CD4-positive, alpha-beta memory T cell (primary cell): Measurements from ENCODE around the gene KRT14. TPM values are rescaled to one million over a fixed set of nuclear protein-coding genes. Genes with fewer than 3 reads are reported as not detected.
"Not testable (repeated sequence)": the region's sequence is repeated elsewhere in the genome, so short reads cannot be mapped to it uniquely, and the experiment has no call there.

Experiments used
- CTCF ChIA-PET: fragments of 350-600 bp; sonication (Branson Sonifier 250); formaldehyde crosslinking; loops from one replicate; lab custom pipeline; 2021; ENCODE audit warnings: inconsistent platforms; ENCODE audit not compliant: partially characterized antibody; lab: Charles Lee
- POLR2A ChIA-PET: fragments of 350-600 bp; sonication (Branson Sonifier 250); formaldehyde crosslinking; loops from one replicate; lab custom pipeline; 2021; ENCODE audit not compliant: partially characterized antibody; lab: Charles Lee
- DNase-seq, 5 donors: peaks; one replicate each; pipeline versions ENCODE4 v3.0.0 to v3.0.0-alpha.2; 2020 to 2022; ENCODE audit warnings: mixed read lengths in 1 of 5
- H3K27ac ChIP-seq: one replicate; pipeline ENCODE4 v1.7.0; 2013; ENCODE audit warnings: low read depth, low read length
- H3K27me3 ChIP-seq: 2 replicates; pipeline ENCODE4 v1.7.0; 2013; ENCODE audit warnings: mild to moderate bottlenecking, low read length, moderate library complexity; ENCODE audit not compliant: insufficient read depth
- H3K36me3 ChIP-seq: 2 replicates; pipeline ENCODE4 v1.7.0; 2013; ENCODE audit warnings: mild to moderate bottlenecking, low read length, moderate library complexity; ENCODE audit not compliant: insufficient read depth
- H3K4me1 ChIP-seq: 2 replicates; pipeline ENCODE4 v1.7.0; 2013; ENCODE audit warnings: mild to moderate bottlenecking, low read length, moderate library complexity; ENCODE audit not compliant: insufficient read depth
- H3K4me3 ChIP-seq, 2 donors: one replicate each; pipeline ENCODE4 v1.7.0; 2013; ENCODE audit warnings: low read length in 2 of 2, mild to moderate bottlenecking in 1 of 2
- H3K9me3 ChIP-seq, 2 donors: one replicate each; pipeline ENCODE4 v1.7.0; 2013; ENCODE audit warnings: low read length in 2 of 2, control low read depth in 1 of 2; ENCODE audit not compliant: control insufficient read depth in 1 of 2
- H3K27ac Mint-ChIP-seq, 7 donors: one replicate each; pipeline ENCODE4 v1.8.0; 2020 to 2021; ENCODE audit warnings: mixed read lengths in 7 of 7, mild to moderate bottlenecking in 6 of 7, inconsistent platforms in 3 of 7, moderate library complexity in 3 of 7
- H3K27me3 Mint-ChIP-seq, 2 donors: one replicate each; pipeline ENCODE4 v1.8.0; 2020 to 2021; ENCODE audit warnings: mixed read lengths in 2 of 2
- H3K36me3 Mint-ChIP-seq, 2 donors: one replicate each; pipeline ENCODE4 v1.8.0; 2020 to 2021; ENCODE audit warnings: mixed read lengths in 2 of 2, inconsistent platforms in 1 of 2, mild to moderate bottlenecking in 1 of 2
- H3K4me1 Mint-ChIP-seq, 4 donors: one replicate each; pipeline ENCODE4 v1.8.0; 2020 to 2021; ENCODE audit warnings: mixed read lengths in 4 of 4, mild to moderate bottlenecking in 1 of 4
- H3K4me3 Mint-ChIP-seq, 8 donors: one replicate each; pipeline ENCODE4 v1.8.0; 2020 to 2021; ENCODE audit warnings: mixed read lengths in 8 of 8, mild to moderate bottlenecking in 7 of 8, moderate library complexity in 6 of 8, inconsistent platforms in 3 of 8
- H3K9me3 Mint-ChIP-seq, 8 donors: one replicate each; pipeline ENCODE4 v1.8.0; 2020 to 2021; ENCODE audit warnings: mixed read lengths in 8 of 8, mild to moderate bottlenecking in 5 of 8, inconsistent platforms in 3 of 8, moderate library complexity in 1 of 8
- intact Hi-C: fragments of 100-400 bp; cut with micrococcal nuclease; formaldehyde crosslinking; loops from one replicate; pipeline ENCODE4 v1.15.1; 2023
- polyA plus RNA-seq, 2 donors: library from polyadenylated mRNA; unstranded; fragments of 300-500 nt; fragmentation: Illumina TruSeq; gene quantifications; one replicate each; pipeline ENCODE4 v1.2.3, GENCODE V29; 2021
- total RNA-seq, 2 experiments: library from RNA; stranded (reverse); gene quantifications; one replicate each; pipeline ENCODE4 v1.2.3, GENCODE V29; 2021

KRT14 gene
- total and polyA plus RNA-seq, 4 experiments from 2014 or later, result not detected

DNA sequence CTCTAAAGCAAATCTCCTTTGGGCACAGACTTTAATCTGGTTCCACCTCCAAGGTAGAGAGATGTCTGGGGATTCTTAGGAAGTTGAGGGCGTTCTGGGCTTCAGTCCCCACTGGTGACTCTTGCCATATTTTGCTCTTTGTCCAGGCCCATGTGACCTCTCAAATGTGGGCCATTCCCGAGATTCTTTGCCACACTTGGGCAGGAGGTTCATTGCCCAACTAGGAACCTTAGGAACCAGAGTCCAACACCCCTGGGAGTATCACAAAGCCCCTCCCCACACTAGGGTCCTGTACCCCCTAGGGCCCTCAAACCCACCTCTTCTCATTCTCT, 6.5 kb downstream of the KRT14 start:
- H3K36me3 Mint-ChIP-seq, result no peaks in the 10 kb centered on the region
- no peaks in the 10 kb centered on the region for H3K9me3 Mint-ChIP-seq
- H3K27ac Mint-ChIP-seq, result no peak overlapping the region
- peaks cover 18 to 36% of the 10 kb centered on the region in 2 donors for H3K27me3 Mint-ChIP-seq
- H3K4me1 Mint-ChIP-seq, result peaks cover 0 to 1% (median 0%) of the 10 kb centered on the region in 4 donors
- CTCF ChIA-PET, result interaction anchor here (1.0 to 2.2 kb wide), 2 partner anchors 12 to 31 kb away, joined by 4 to 8 read pairs; no protein-coding TSS in a partner anchor
- POLR2A ChIA-PET, result no interaction called here
- Histone ChIP-seq H3K4me3 (no peak overlapping the region), H3K36me3 (no peaks in the 10 kb centered on the region), H3K4me1 (no peaks in the 10 kb centered on the region), H3K27me3 (no peaks in the 10 kb centered on the region), H3K27ac (no peak overlapping the region), H3K9me3 (no peaks in the 10 kb centered on the region)
- intact Hi-C loops, result no loop called here
- no peak overlapping the region for H3K4me3 Mint-ChIP-seq
- no peak for DNase-seq

DNA sequence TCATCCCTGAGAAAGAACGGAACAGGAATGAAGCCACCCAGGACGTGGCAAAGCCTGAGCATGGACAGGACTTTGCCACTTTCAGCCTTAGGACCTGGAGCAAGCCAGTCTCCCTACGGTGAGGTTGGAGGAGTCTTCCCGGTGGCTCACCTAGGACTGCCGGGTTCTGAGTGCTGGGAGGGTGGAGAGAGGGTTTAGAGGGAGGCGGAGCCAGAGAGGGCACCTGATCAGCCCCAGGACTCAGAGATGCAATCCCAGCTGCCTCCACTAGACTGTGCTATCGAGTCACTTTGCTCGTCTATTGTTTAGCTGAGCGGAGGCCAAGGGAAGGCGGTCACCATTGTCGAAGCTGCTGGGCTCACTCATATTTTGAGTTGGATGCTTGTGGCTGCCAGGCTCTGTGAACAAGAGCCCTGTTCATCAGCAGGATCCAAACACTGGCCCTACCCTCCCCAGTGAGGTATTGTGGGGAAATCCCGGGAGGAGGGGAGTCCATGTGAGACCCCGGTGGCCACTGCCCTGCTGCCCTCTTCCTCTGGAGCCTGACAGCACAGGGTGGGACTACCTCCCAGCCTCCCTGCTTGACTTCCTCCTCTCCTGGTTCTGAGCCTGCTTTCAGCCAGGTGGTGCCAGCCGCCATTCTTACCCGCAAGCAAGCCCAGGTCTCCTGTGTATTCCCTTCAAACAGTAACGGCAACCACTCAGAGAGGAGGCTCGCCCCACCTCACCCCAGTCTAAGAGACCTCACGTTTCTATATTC, 7.0 kb downstream of the KRT14 start:
- H3K4me3 ChIP-seq, result no peak overlapping the region
- Mint-ChIP-seq H3K27ac (no peak overlapping the region), H3K36me3 (no peaks in the 10 kb centered on the region), H3K4me3 (no peak overlapping the region), H3K9me3 (no peaks in the 10 kb centered on the region), H3K4me1 (peaks cover 0 to 1% (median 0%) of the 10 kb centered on the region in 4 donors), H3K27me3 (peaks cover 22 to 36% of the 10 kb centered on the region in 2 donors)
- CTCF ChIA-PET, result interaction anchor here (1.0 to 2.2 kb wide), 2 partner anchors 13 to 30 kb away, joined by 4 to 8 read pairs; no protein-coding TSS in a partner anchor
- H3K27ac ChIP-seq, result no peak overlapping the region
- POLR2A ChIA-PET, result interaction anchor here (0.9 kb wide), 1 partner anchor 69 kb away, joined by 4 read pairs; no protein-coding TSS in a partner anchor
- H3K36me3 ChIP-seq, result no peaks in the 10 kb centered on the region
- no peaks in the 10 kb centered on the region for H3K9me3 ChIP-seq
- no peaks in the 10 kb centered on the region for H3K4me1 ChIP-seq
- peak; percentile 48 to 63 (median 53) for DNase-seq
- intact Hi-C loops, result no loop called here
- no peaks in the 10 kb centered on the region for H3K27me3 ChIP-seq

DNA sequence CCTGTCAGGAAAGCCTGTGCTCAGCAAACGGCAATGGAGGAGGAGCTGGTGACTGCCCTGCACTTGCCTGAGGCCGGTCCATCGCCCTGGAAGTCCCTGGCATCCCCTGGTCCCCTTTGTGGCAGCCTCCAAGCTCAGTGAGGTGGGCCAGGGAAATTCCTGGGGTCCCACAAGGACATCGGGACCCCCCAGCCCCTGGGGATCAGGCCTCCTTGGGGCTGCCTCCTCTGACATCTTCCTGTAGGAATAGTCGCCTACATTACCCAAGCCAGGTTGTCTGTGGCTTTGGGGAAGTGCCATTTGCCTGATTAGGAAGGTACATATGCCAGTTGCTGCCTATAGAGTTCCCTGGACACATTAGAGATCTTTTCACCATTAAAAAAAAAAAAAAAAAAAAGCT, 7.7 kb downstream of the KRT14 start:
- Mint-ChIP-seq H3K4me3 (no peak overlapping the region), H3K4me1 (peaks cover 0 to 1% (median 0%) of the 10 kb centered on the region in 4 donors), H3K36me3 (no peaks in the 10 kb centered on the region), H3K9me3 (no peaks in the 10 kb centered on the region), H3K27ac (no peak overlapping the region), H3K27me3 (peaks cover 20 to 36% of the 10 kb centered on the region in 2 donors)
- Histone ChIP-seq H3K4me1 (no peaks in the 10 kb centered on the region), H3K4me3 (no peak overlapping the region), H3K27me3 (no peaks in the 10 kb centered on the region), H3K36me3 (no peaks in the 10 kb centered on the region), H3K27ac (no peak overlapping the region), H3K9me3 (no peaks in the 10 kb centered on the region)
- DNase-seq, result no peak
- POLR2A ChIA-PET, result interaction anchor here (0.9 kb wide), 1 partner anchor 69 kb away, joined by 4 read pairs; no protein-coding TSS in a partner anchor
- CTCF ChIA-PET, result interaction anchor here (1.0 to 2.2 kb wide), 2 partner anchors 13 to 30 kb away, joined by 4 to 8 read pairs; no protein-coding TSS in a partner anchor
- intact Hi-C loops, result no loop called here

DNA sequence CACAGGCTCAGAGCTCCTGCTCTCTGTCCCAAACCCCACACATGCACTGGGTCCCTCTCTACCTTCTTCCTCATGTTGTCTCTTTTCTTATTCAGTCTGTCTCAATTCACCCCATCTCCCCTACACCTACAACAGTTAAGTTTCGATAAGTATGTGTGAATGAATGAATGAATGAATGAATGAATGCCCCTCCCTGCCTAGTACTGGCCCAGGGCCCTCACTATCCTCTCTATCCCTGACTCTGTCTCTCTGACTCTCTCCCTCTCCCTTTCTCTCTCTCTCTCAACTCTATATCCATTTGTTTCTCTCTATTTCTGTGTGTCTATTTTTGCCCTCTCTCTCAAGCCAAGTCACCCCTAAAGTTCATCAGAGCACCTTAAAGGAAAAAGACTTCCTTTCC, 8.2 kb downstream of the KRT14 start:
- Histone ChIP-seq H3K4me3 (no peak overlapping the region), H3K4me1 (no peaks in the 10 kb centered on the region), H3K27ac (no peak overlapping the region), H3K36me3 (no peaks in the 10 kb centered on the region), H3K27me3 (no peaks in the 10 kb centered on the region), H3K9me3 (no peaks in the 10 kb centered on the region)
- no peak overlapping the region for H3K27ac Mint-ChIP-seq
- POLR2A ChIA-PET, result no interaction called here
- H3K4me3 Mint-ChIP-seq, result no peak overlapping the region
- no peaks in the 10 kb centered on the region for H3K9me3 Mint-ChIP-seq
- peaks cover 0 to 1% (median 0%) of the 10 kb centered on the region in 4 donors for H3K4me1 Mint-ChIP-seq
- CTCF ChIA-PET, result interaction anchor here (2.2 kb wide), 1 partner anchor 29 kb away, joined by 8 read pairs; no protein-coding TSS in a partner anchor
- H3K36me3 Mint-ChIP-seq, result no peaks in the 10 kb centered on the region
- intact Hi-C loops, result no loop called here
- no peak for DNase-seq
- H3K27me3 Mint-ChIP-seq, result peaks cover 22 to 36% of the 10 kb centered on the region in 2 donors

DNA sequence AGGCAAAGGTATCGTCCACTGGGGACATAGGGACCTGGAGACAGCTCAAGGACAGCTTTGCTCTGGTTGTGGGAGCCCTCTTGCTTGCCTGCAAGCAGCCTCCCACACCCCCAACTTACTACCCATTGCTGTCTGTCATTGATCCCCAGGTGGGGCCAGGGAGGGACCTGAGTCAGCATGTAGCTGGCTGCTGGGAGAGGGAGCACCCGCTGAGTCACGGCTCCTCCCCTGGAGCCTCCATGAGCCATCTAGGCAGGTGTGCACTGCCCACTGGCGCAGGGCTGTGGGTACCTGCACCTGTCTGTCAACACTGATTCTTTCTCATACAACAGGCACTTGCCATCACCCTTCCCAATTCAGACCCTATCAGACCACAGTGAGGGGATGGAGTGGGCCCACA, 10.0 kb downstream of the KRT14 start:
- H3K9me3 Mint-ChIP-seq, H3K4me1 Mint-ChIP-seq, H3K4me3 ChIP-seq, H3K36me3 ChIP-seq, POLR2A ChIA-PET, H3K27ac Mint-ChIP-seq, H3K36me3 Mint-ChIP-seq, H3K4me1 ChIP-seq, intact Hi-C loops, H3K27ac ChIP-seq, H3K27me3 ChIP-seq, DNase-seq, H3K4me3 Mint-ChIP-seq, CTCF ChIA-PET, H3K9me3 ChIP-seq: not testable (repeated sequence)
- H3K27me3 Mint-ChIP-seq, result peaks cover 30 to 33% of the 10 kb centered on the region in 2 donors

DNA sequence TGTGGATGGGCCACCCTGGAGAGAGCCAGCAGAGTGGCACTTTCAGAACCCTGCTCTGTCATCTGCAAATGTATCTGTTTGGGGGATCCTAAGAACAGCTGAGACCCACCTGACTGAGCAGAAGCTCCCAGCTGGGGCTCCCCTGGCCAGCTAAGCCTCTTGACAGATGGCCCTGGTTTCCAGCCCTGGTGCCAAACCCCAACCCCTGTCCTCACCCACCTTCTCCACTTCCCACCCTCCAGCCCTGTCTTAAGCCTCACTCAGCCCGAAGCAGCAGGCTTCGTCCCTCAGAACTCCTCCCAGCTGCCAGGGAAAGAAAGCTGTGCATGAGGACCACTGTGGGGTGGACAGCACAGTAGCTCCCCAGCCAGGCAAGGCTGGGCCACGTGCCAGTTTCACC, 11.4 kb downstream of the KRT14 start:
- Histone ChIP-seq H3K9me3 (no peaks in the 10 kb centered on the region), H3K36me3 (no peaks in the 10 kb centered on the region), H3K4me3 (no peak overlapping the region), H3K27ac (no peak overlapping the region), H3K27me3 (no peaks in the 10 kb centered on the region), H3K4me1 (no peaks in the 10 kb centered on the region)
- CTCF ChIA-PET, result interaction anchor here (1.0 kb wide), 1 partner anchor 73 kb away, joined by 3 read pairs; no protein-coding TSS in a partner anchor
- Mint-ChIP-seq H3K9me3 (peaks cover 0 to 2% (median 0%) of the 10 kb centered on the region in 8 donors), H3K4me1 (peaks cover 0 to 1% (median 0%) of the 10 kb centered on the region in 4 donors), H3K27ac (no peak overlapping the region), H3K36me3 (no peaks in the 10 kb centered on the region), H3K4me3 (no peak overlapping the region), H3K27me3 (peaks cover 25 to 36% of the 10 kb centered on the region in 2 donors)
- POLR2A ChIA-PET, result no interaction called here
- DNase-seq, result no peak
- intact Hi-C loops, result no loop called here

DNA sequence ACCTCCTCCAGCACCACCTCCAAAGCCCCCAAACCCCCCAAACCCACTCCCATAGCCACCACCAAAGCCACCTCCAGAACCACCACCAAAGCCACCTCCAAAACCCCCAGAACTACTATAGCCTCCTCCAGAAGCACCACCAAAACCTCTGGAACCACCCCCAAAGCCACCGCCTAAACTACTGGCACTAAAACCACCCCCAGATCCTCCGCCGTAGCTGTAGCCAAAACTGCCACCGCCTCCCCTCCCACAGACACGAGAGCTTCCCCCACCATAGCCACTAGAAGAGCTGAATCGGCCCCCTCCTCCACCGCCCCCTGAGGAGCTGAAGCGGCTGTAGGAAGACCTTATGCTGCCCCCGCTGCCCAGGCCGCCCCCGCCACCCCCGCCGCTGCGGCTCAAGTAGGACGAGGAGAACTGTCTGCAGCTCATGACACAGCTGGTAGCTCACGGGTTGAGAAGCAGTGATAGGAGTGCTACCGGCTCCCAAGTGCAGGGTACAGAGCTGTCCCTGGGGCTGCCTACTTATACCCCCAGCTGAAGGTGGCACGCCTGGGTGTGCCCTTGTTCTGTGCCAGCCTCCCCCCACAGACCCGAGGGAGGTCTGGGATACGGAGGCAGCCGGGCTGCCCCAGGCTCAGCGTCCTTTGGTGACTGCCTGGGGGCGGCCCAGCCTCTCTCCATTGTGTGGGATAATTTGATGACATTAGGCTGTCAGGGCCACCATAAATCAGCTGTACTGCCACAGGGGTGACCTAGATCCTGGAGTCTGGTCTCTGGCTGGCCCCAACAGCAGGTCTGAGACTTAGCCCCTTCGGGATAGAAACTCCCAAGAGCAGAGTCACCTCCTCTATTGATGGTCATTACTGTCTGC, 14.9 kb downstream of the KRT14 start, which contains the start of gene KRT9:
Gene KRT9 (minus strand): TSS at position 499 of the 874 bp plus-strand sequence. CDS start 67 bp downstream, at position 432.
- H3K27ac ChIP-seq, result no peak within 1 kb of the TSS
- DNase-seq, result no peak
- Mint-ChIP-seq H3K9me3 (peaks cover 0 to 10% (median 7%) of the 10 kb centered on the region in 8 donors), H3K27me3 (peaks cover 11 to 26% of the 10 kb centered on the region in 2 donors), H3K36me3 (no peaks in the 10 kb centered on the region), H3K4me3 (no peak within 1 kb of the TSS), H3K27ac (no peak within 1 kb of the TSS), H3K4me1 (peaks cover under 1 to 10% (median 8%) of the 10 kb centered on the region in 4 donors)
- no peaks in the 10 kb centered on the region for H3K27me3 ChIP-seq
- peaks cover 0 to 8% of the 10 kb centered on the region in 2 donors for H3K9me3 ChIP-seq
- ChIA-PET POLR2A (no interaction called here), CTCF (interaction anchor here (0.8 kb wide), 1 partner anchor 76 kb away, joined by 3 read pairs; no protein-coding TSS in a partner anchor)
- intact Hi-C loops, result no loop called here
- H3K4me1 ChIP-seq, result peaks cover 3% of the 10 kb centered on the region
- H3K4me3 ChIP-seq, result no peak within 1 kb of the TSS
- no peaks in the 10 kb centered on the region for H3K36me3 ChIP-seq
